Measurements from ENCODE around the gene SORCS1. TPM values are rescaled to one million over a fixed set of nuclear protein-coding genes. Genes with fewer than 3 reads are reported as not detected.
A peak's percentile ranks its signal among the peaks of the same experiment; 100 is the strongest.

The SORCS1 gene
- total RNA-seq, 2 experiments from 2014 or later: not detected

DNA sequence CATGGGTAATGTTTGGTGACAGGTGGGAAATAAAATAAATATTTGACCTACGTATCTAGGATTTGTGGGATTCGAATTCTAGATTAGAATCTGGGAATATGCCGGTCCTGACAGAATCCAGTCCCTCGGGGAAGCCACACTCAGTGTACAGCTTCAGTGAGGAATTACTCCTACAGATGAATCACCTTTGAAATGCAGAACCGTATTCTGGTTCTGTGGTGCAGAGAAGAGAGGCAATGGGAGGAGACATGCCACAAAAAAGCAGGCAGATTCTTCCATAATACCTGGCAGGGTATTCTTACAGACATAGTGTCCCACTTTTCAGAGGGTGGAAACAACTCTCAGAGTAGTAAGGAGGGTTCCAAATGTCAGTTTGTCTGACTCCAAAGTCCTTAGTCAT is 286.9 kb downstream of the SORCS1 start:
- H3K4me3 Mint-ChIP-seq: no peak overlapping the region
- no peaks in the 10 kb centered on the region for H3K27me3 Mint-ChIP-seq
- no peak overlapping the region for H3K27ac Mint-ChIP-seq
- no peaks in the 10 kb centered on the region for H3K36me3 Mint-ChIP-seq (ENCODE audit: low read depth)
- H3K4me1 Mint-ChIP-seq: no peaks in the 10 kb centered on the region
- CTCF ChIA-PET: no interaction called here
- POLR2A ChIA-PET: no interaction called here
- DNase-seq: no peak
- peaks cover 5% of the 10 kb centered on the region for H3K9me3 Mint-ChIP-seq

DNA sequence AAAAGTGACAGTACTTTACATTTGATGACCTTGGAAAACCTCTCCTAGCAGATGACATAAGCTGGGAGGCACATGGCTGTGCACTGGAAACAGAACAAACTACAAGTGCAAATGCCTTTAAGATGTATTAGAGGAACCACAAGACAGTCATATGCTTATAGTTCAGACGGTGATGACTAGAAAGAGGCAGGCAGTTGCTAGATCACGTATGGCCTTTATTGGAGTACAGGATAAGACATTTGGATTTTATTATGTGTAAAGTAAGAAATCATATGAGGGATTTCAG is 290.0 kb downstream of the SORCS1 start:
- Mint-ChIP-seq H3K4me1 (no peaks in the 10 kb centered on the region), H3K27ac (no peak overlapping the region)

GRCh38 chr10:106873770-106874603 is 290.5 kb downstream of the SORCS1 start:
- no peak overlapping the region for H3K4me3 Mint-ChIP-seq
- no peaks in the 10 kb centered on the region for H3K36me3 Mint-ChIP-seq (ENCODE audit: low read depth)
- no peak overlapping the region for H3K27ac Mint-ChIP-seq
- no peaks in the 10 kb centered on the region for H3K9me3 Mint-ChIP-seq
- no peaks in the 10 kb centered on the region for H3K4me1 Mint-ChIP-seq
- ChIA-PET CTCF (no interaction called here), POLR2A (no interaction called here)
- DNase-seq: no peak
- no peaks in the 10 kb centered on the region for H3K27me3 Mint-ChIP-seq

More for the DNA sequence above, 290.0 kb downstream of the SORCS1 start:
- Mint-ChIP-seq H3K9me3 (peaks cover 2% of the 10 kb centered on the region), H3K27me3 (no peaks in the 10 kb centered on the region), H3K36me3 (ENCODE audit: low read depth) (no peaks in the 10 kb centered on the region), H3K4me3 (no peak overlapping the region)
- no peak for DNase-seq
- ChIA-PET CTCF (no interaction called here), POLR2A (no interaction called here)

DNA sequence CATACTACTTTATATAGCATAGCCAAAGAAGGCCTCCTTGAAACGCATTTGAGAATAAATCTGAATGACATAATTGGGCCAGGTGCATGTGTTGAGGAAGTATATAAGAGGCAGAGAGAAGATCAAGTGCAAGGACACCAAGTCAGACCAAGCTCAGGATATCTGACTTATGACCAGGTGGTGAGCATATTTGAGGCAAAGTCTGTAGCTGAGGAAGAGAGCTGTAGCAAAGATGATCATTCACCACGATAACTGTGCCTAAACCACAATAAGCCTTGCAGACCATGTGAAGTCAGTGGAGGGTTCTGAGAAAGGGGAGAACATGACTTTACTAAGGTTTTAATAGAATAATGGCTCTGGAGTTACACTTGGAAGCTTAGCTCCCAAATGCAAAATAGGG is 292.3 kb downstream of the SORCS1 start:
- DNase-seq: no peak
- Mint-ChIP-seq H3K4me1 (no peaks in the 10 kb centered on the region), H3K27me3 (no peaks in the 10 kb centered on the region), H3K27ac (no peak overlapping the region), H3K9me3 (no peaks in the 10 kb centered on the region), H3K36me3 (ENCODE audit: low read depth) (no peaks in the 10 kb centered on the region), H3K4me3 (no peak overlapping the region)
- CTCF ChIA-PET: no interaction called here
- POLR2A ChIA-PET: no interaction called here

DNA sequence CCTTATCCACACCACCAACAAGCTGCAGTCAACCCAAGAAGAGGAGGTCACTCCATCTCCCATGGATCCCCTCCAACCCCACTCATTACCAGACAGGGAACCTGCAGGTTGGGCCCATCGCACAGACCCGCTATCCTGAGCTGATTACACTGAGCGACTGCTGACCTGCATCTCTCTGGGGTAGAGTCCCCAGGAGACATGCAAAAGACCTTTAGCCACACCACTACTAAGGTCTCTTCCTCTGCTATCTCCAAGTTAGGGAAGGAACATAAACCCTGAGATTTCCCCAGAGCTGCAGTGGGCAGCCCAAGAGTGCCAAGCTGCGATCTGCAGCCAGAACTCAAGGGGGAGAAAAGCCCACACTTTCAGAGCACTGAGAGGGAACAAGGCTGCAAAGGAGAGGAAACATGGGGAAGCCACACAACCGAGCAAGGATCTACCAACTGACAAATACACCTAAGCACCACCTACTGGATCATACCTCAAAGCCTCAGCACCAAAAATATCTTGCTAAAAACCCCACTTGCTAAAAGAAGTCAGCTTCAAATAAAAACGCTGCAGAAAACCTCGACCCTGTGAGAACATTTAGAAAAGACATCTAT is 298.2 kb downstream of the SORCS1 start:
- no peak overlapping the region for H3K4me3 Mint-ChIP-seq
- DNase-seq: no peak
- no peaks in the 10 kb centered on the region for H3K4me1 Mint-ChIP-seq
- peaks cover 16% of the 10 kb centered on the region for H3K9me3 Mint-ChIP-seq
- no peak overlapping the region for H3K27ac Mint-ChIP-seq
- CTCF ChIA-PET: no interaction called here
- H3K36me3 Mint-ChIP-seq (ENCODE audit: low read depth): no peaks in the 10 kb centered on the region
- POLR2A ChIA-PET: no interaction called here
- no peaks in the 10 kb centered on the region for H3K27me3 Mint-ChIP-seq

GRCh38 chr10:106864031-106864430 is 300.5 kb downstream of the SORCS1 start:
- POLR2A ChIA-PET: no interaction called here
- H3K4me3 Mint-ChIP-seq: no peak overlapping the region

DNA sequence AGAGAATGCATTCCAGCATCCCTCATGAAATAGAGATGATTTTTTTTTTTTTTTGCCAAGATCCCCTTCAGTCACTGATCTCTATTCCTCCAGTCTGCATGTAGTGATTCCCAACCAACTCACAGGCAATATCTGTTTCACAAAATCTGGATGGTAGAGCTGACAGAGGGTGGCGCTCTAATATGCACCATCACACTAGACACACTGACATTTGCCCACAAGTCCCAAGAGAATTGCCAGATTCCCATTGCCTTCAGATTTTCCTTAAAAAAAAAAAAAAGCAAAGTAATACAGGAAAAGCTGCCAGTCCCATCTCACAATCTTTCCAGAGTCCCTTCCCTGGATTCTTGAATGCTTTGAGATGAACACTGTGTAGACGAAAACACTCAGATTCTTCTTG is 301.0 kb downstream of the SORCS1 start:
- Mint-ChIP-seq H3K4me3 (no peak overlapping the region), H3K27ac (no peak overlapping the region), H3K4me1 (no peaks in the 10 kb centered on the region), H3K27me3 (no peaks in the 10 kb centered on the region), H3K9me3 (peaks cover 19% of the 10 kb centered on the region), H3K36me3 (ENCODE audit: low read depth) (no peaks in the 10 kb centered on the region)
- DNase-seq: no peak
- POLR2A ChIA-PET: no interaction called here
- CTCF ChIA-PET: no interaction called here

More at GRCh38 chr10:106864031-106864430, 300.5 kb downstream of the SORCS1 start:
- CTCF ChIA-PET: no interaction called here
- no peak for DNase-seq
- Mint-ChIP-seq H3K36me3 (ENCODE audit: low read depth) (no peaks in the 10 kb centered on the region), H3K27me3 (no peaks in the 10 kb centered on the region), H3K27ac (no peak overlapping the region), H3K4me1 (no peaks in the 10 kb centered on the region), H3K9me3 (peaks cover 16% of the 10 kb centered on the region)

- Mint-ChIP-seq H3K9me3 (peaks cover 17% of the 10 kb centered on the region), H3K27me3 (no peaks in the 10 kb centered on the region), H3K4me1 (no peaks in the 10 kb centered on the region), H3K4me3 (no peak overlapping the region), H3K27ac (no peak overlapping the region), H3K36me3 (ENCODE audit: low read depth) (no peaks in the 10 kb centered on the region)
- CTCF ChIA-PET: no interaction called here
- DNase-seq: no peak
- POLR2A ChIA-PET: no interaction called here
These were observed 304.4 kb downstream of the SORCS1 start for GRCh38 chr10:106859892-106860652.

DNA sequence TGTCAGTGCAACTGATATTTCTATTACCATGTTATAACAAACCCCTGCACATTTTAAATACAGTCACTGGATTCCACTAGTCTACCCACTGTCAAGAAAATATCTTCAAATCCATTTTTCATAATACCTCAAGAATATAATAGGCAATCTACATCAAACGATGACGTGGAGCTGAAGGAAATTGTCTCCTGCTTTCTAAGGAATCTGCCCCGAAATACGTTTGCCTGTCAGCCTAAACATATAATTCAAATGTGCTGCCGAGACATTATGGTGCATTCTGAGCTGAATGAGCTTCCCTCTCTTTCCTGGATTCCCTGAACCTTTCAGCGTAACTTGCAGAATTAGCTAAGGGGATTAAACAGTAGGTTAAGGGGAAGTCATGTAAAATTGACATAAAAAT is 306.8 kb downstream of the SORCS1 start:
- ChIA-PET POLR2A (no interaction called here), CTCF (no interaction called here)
- H3K4me1 Mint-ChIP-seq: no peaks in the 10 kb centered on the region
- H3K27me3 Mint-ChIP-seq: no peaks in the 10 kb centered on the region
- H3K27ac Mint-ChIP-seq: no peak overlapping the region
- DNase-seq: no peak
- no peak overlapping the region for H3K4me3 Mint-ChIP-seq
- H3K9me3 Mint-ChIP-seq: peaks cover 21% of the 10 kb centered on the region
- no peaks in the 10 kb centered on the region for H3K36me3 Mint-ChIP-seq (ENCODE audit: low read depth)

- ChIA-PET CTCF (no interaction called here), POLR2A (no interaction called here)
- H3K4me3 Mint-ChIP-seq: no peak overlapping the region
- H3K4me1 Mint-ChIP-seq: no peaks in the 10 kb centered on the region
- no peaks in the 10 kb centered on the region for H3K36me3 Mint-ChIP-seq (ENCODE audit: low read depth)
- no peak for DNase-seq
- H3K9me3 Mint-ChIP-seq: peaks cover 19% of the 10 kb centered on the region
- no peaks in the 10 kb centered on the region for H3K27me3 Mint-ChIP-seq
- H3K27ac Mint-ChIP-seq: no peak overlapping the region
These were observed 307.3 kb downstream of the SORCS1 start for GRCh38 chr10:106857213-106857612.

DNA sequence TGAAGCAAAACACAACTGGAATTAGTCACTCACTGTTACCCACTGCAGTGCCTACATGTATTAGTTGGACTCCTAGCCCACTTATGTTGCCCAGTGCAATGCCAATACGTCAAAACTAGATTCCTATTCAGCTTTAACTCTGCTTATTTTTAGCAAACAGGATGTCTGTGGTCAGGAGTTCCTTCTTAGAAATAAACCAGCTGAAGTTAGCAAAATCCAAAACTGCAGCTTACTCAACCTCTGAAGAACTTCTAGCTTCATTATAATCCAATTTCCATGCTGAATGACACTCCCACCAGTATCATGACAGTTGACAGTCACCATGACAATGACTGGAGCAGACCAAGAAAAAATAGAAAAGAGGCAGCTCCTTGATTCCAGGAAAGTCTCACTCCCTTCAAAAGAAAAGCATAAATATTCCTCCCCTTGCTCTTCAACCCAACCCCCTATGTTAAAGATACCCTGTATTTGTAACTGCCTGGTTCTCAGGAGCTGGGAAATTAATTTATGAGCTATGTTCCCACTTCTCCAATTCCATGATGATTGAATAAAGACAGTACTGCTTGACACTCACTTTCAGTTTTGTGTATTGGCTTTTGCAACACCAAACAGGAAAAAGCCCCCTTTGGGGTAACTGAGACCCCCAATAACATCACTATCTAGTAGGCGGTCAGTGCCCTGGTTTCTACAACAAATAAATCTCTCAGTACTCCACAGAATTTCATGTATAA is 327.4 kb downstream of the SORCS1 start:
- CTCF ChIA-PET: interaction anchor here (1.2 kb wide), 1 partner anchor 18 kb away, joined by 4 read pairs; no protein-coding TSS in a partner anchor
- H3K4me3 Mint-ChIP-seq: no peak overlapping the region

GRCh38 chr10:106832846-106833245 is 331.7 kb downstream of the SORCS1 start:
- POLR2A ChIA-PET: interaction anchor here (0.6 kb wide), 1 partner anchor 31 kb away, joined by 3 read pairs; no protein-coding TSS in a partner anchor
- Mint-ChIP-seq H3K9me3 (peaks cover 7% of the 10 kb centered on the region), H3K27ac (no peak overlapping the region), H3K36me3 (ENCODE audit: low read depth) (peaks cover 2% of the 10 kb centered on the region), H3K4me3 (no peak overlapping the region), H3K4me1 (peaks cover 17% of the 10 kb centered on the region), H3K27me3 (peaks cover 8% of the 10 kb centered on the region)
- no peak for DNase-seq
- CTCF ChIA-PET: no interaction called here

More for the DNA sequence above, 327.4 kb downstream of the SORCS1 start:
- Mint-ChIP-seq H3K9me3 (peaks cover 10% of the 10 kb centered on the region), H3K4me1 (peaks cover 23% of the 10 kb centered on the region), H3K27ac (peak overlapping the region; percentile 81), H3K27me3 (peaks cover 2% of the 10 kb centered on the region), H3K36me3 (ENCODE audit: low read depth) (peaks cover 2% of the 10 kb centered on the region)
- DNase-seq: peak; percentile 21
- POLR2A ChIA-PET: no interaction called here

GRCh38 chr10:106830471-106830870 is 334.0 kb downstream of the SORCS1 start:
- H3K9me3 Mint-ChIP-seq: peaks cover 3% of the 10 kb centered on the region
- no peak for DNase-seq
- H3K36me3 Mint-ChIP-seq (ENCODE audit: low read depth): peaks cover 2% of the 10 kb centered on the region
- H3K27ac Mint-ChIP-seq: no peak overlapping the region
- peaks cover 14% of the 10 kb centered on the region for H3K27me3 Mint-ChIP-seq
- CTCF ChIA-PET: no interaction called here
- no peaks in the 10 kb centered on the region for H3K4me1 Mint-ChIP-seq
- POLR2A ChIA-PET: no interaction called here
- no peak overlapping the region for H3K4me3 Mint-ChIP-seq

Data from activated CD4-positive, alpha-beta memory T cell treated with anti-CD3 and anti-CD28 coated beads, Interleukin-2, amount 10 ng/mL, durations not matched to agents 7 days and 5 days (primary cell).